ENCODE results near the gene PLCB3.

DNA sequence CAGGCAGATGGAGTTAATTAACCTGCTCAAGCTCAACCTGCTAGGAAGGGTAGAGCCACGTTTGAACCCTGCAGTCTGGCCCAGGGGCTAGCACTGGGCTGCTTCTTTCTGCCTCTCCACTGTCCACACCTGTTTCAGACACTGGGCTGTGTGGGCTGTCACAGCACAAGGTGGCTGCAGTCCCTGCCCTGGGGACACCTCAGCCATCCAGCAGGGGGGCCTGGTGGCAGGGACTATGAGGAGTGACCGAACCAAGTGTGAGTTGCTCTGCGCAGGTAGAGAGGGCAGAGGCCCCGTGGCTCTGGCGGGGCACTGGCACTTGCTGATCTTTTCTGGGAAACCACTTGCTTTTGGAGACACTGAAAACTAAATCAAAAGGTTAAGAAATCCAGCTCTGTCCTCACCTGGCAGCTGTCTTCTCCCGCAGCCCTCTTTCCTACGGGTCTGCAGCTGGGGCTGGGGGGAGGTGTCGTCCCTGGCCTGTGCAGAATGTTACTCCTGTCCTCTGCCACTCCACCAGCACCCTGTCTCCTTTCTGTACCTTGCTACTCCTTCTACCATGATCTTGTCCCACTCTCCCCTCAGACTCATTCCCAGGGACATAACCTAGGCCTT is 27.4 kb downstream of the PLCB3 start:
- TF ChIP-seq EZH2 (IDR thresholded peaks at IDR 0.05; ENCODE audit: borderline replicate concordance, low read depth, low read length, poor library complexity, severe bottlenecking) (no peak), CTCF (conservative IDR thresholded peaks at IDR 0.05; ENCODE audit: low read depth, low read length) (no peak)
